Measurements from ENCODE around the gene ADAMTS16. TPM values are rescaled to one million over a fixed set of nuclear protein-coding genes. Genes with fewer than 3 reads are reported as not detected.

The ADAMTS16 gene
- total and polyA plus RNA-seq, 9 donors: 7.4 to 32.7 (median 13.6) TPM

- 96% methylated on average over 5 of the region's 5 CpGs for WGBS, 3 donors
- TF ChIP-seq POLR2A (IDR thresholded peaks at IDR 0.05) (no peak), EP300 (IDR thresholded peaks at IDR 0.05) (no peak), CTCF (IDR thresholded peaks at IDR 0.05) (no peak)
- H3K27ac ChIP-seq: no peak overlapping the region
- no peak for DNase-seq
- H3K27me3 ChIP-seq: no peaks in the 10 kb centered on the region
- intact Hi-C loops (cut with DNase I): no loop called here
- no peaks in the 10 kb centered on the region for H3K36me3 ChIP-seq
- H3K4me1 ChIP-seq (ENCODE audit: insufficient read depth): no peaks in the 10 kb centered on the region
- H3K9me3 ChIP-seq: no peaks in the 10 kb centered on the region
- no peak overlapping the region for H3K4me3 ChIP-seq
Measured at GRCh38 chr5:5257353-5257752, 117.2 kb downstream of the ADAMTS16 start.

GRCh38 chr5:5258564-5258963 is 118.4 kb downstream of the ADAMTS16 start:
- no peak for TF ChIP-seq EP300 (IDR thresholded peaks at IDR 0.05)
- no peak for TF ChIP-seq CTCF (IDR thresholded peaks at IDR 0.05)
- TF ChIP-seq POLR2A (IDR thresholded peaks at IDR 0.05): no peak
- no peak for DNase-seq

DNA sequence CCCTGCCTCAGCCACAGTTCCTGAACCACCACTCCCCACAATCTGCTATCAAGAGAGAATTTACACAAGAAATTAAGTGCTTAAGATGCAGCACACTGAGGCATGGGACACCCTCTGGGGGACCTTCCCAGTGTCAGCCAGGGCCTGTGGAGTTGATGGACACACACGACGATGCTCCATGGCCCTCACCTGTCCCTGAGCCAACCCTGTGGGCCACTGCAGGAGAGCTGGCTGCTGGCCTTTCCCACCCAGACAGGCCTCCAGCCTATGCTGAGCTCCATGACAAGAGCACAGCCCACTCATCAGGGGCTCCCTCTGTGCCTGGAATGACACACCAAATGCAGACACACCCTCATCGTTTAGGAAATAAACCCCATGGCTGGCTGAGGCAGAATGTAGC is 124.6 kb downstream of the ADAMTS16 start:
- Histone ChIP-seq H3K4me3 (no peak overlapping the region), H3K9me3 (no peaks in the 10 kb centered on the region), H3K4me1 (ENCODE audit: insufficient read depth) (no peaks in the 10 kb centered on the region), H3K27me3 (no peaks in the 10 kb centered on the region), H3K27ac (no peak overlapping the region), H3K36me3 (no peaks in the 10 kb centered on the region)
- 82 to 94% (median 86%) methylated on average over 3 of the region's 3 CpGs for WGBS, 3 donors
- DNase-seq: no peak
- no peak for TF ChIP-seq CTCF (IDR thresholded peaks at IDR 0.05)
- no peak for TF ChIP-seq POLR2A (IDR thresholded peaks at IDR 0.05)
- TF ChIP-seq EP300 (IDR thresholded peaks at IDR 0.05): no peak
- intact Hi-C loops (cut with DNase I): no loop called here

More at GRCh38 chr5:5258564-5258963, 118.4 kb downstream of the ADAMTS16 start:
- Histone ChIP-seq H3K36me3 (no peaks in the 10 kb centered on the region), H3K4me3 (no peak overlapping the region), H3K4me1 (ENCODE audit: insufficient read depth) (no peaks in the 10 kb centered on the region), H3K9me3 (no peaks in the 10 kb centered on the region), H3K27ac (no peak overlapping the region), H3K27me3 (no peaks in the 10 kb centered on the region)
- intact Hi-C loops (cut with DNase I): no loop called here
- 90 to 100% (median 96%) methylated on average over 1 of the region's 1 CpG for WGBS, 3 donors

GRCh38 chr5:5266297-5266696 is 126.2 kb downstream of the ADAMTS16 start:
- Histone ChIP-seq H3K36me3 (no peaks in the 10 kb centered on the region), H3K9me3 (no peaks in the 10 kb centered on the region), H3K27ac (no peak overlapping the region), H3K4me3 (no peak overlapping the region), H3K27me3 (no peaks in the 10 kb centered on the region), H3K4me1 (ENCODE audit: insufficient read depth) (peaks cover 2% of the 10 kb centered on the region)
- WGBS, 3 donors: 73 to 87% (median 86%) methylated on average over 6 of the region's 6 CpGs
- TF ChIP-seq EP300 (IDR thresholded peaks at IDR 0.05): no peak
- TF ChIP-seq POLR2A (IDR thresholded peaks at IDR 0.05): no peak
- TF ChIP-seq CTCF (IDR thresholded peaks at IDR 0.05): no peak
- intact Hi-C loops (cut with DNase I): no loop called here
- DNase-seq: no peak

All from ovary (tissue), 9 donors.